ENCODE measurements around the gene LIPT2.

GRCh38 chr11:74459584-74459983, 33.9 kb downstream of the LIPT2 start:
- TF ChIP-seq CTCF (conservative IDR thresholded peaks at IDR 0.05): no peak
- TF ChIP-seq EZH2 (IDR thresholded peaks at IDR 0.05; ENCODE audit: low read depth): no peak
